ENCODE measurements around the gene VASP. TPM values are rescaled to one million over a fixed set of nuclear protein-coding genes. Genes with fewer than 3 reads are reported as not detected.

VASP gene
- total and polyA plus RNA-seq, 2 of the 13 experiments (the other 11 are each of a cell fraction or from before 2014, with no cell fraction given): 41.8 to 67.1 TPM

DNA sequence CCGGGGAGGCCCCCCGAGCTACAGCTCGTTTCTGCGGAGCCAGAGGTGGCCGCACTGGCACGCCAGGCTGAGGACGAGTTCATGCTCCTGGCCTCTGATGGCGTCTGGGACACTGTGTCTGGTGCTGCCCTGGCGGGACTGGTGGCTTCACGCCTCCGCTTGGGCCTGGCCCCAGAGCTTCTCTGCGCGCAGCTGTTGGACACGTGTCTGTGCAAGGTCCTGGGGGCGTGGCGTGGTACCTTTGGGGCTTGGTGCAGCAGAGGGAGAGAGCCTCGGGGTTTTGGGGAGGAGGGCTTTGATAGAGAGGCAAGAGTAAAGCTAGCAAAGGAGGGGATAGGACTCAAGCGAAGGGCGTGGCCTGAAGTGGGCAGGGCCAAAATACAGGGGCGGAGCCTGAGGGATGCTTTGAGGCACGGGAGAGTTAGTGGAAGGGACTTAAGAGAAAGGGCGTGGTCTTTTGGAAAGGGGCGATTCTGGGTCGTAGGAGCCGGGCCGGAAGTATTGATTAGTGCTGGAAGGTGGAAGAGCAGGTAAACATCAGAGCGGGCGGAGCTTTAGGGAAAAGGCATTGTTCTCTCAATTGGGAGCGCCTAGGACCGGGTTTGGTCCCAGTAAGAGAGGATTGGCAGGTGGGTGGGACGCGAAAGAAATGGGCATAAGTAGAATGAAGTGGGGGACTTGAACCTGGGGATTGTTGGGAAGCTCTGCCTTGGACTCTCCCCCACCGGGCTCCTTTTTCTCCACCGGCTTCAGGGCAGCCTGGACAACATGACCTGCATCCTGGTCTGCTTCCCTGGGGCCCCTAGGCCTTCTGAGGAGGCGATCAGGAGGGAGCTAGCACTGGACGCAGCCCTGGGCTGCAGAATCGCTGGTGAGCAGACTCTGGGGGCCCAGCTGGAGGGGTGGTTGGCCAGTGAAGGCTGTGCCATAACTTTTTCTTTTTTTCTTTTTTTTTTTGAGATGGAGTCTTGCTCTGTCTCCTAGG is 7.8 kb upstream of the VASP start (continued):
- TF ChIP-seq JUN (CRISPR knock-in tag; IDR thresholded peaks at IDR 0.05): no peak
- TF ChIP-seq, protein P1, sequence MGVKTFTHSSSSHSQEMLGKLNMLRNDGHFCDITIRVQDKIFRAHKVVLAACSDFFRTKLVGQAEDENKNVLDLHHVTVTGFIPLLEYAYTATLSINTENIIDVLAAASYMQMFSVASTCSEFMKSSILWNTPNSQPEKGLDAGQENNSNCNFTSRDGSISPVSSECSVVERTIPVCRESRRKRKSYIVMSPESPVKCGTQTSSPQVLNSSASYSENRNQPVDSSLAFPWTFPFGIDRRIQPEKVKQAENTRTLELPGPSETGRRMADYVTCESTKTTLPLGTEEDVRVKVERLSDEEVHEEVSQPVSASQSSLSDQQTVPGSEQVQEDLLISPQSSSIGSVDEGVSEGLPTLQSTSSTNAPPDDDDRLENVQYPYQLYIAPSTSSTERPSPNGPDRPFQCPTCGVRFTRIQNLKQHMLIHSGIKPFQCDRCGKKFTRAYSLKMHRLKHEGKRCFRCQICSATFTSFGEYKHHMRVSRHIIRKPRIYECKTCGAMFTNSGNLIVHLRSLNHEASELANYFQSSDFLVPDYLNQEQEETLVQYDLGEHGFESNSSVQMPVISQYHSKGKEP (CRISPR knock-in tag; IDR thresholded peaks at IDR 0.05): no peak
- TF ChIP-seq ZNF101 (CRISPR knock-in tag; IDR thresholded peaks at IDR 0.05; ENCODE audit: borderline replicate concordance, low read depth): no peak
- 0 out of 2 replicates have a peak, but pooled peaks have one; percentile 18 for TF ChIP-seq ZNF264 (CRISPR knock-in tag; IDR thresholded peaks at IDR 0.05)
- no peak for TF ChIP-seq WIZ (CRISPR knock-in tag; IDR thresholded peaks at IDR 0.05)
- peak; percentile 36; the same call in 1 of the 2 replicates for TF ChIP-seq ZFY (CRISPR knock-in tag; IDR thresholded peaks at IDR 0.05)
- no peak for TF ChIP-seq ZNF883 (CRISPR knock-in tag; IDR thresholded peaks at IDR 0.05; ENCODE audit: not compliant biosample characterization)
- TF ChIP-seq ZNF670 (CRISPR knock-in tag; IDR thresholded peaks at IDR 0.05; ENCODE audit: borderline replicate concordance): no peak
- TF ChIP-seq, protein P2, sequence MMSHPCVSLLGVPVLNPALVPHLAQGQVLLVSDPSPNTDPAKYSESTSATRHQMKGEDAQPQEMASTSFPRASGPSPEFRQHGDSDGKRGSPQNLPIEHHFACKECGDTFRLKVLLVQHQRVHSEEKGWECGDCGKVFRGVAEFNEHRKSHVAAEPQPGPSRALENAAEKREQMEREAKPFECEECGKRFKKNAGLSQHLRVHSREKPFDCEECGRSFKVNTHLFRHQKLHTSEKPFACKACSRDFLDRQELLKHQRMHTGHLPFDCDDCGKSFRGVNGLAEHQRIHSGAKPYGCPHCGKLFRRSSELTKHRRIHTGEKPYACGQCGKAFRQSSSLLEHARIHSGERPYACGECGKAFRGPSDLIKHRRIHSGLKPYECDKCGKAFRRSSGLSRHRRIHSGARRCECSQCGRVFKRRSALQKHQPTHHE (CRISPR knock-in tag; IDR thresholded peaks at IDR 0.05; ENCODE audit: borderline replicate concordance): no peak
- no peak for TF ChIP-seq ZNF564 (CRISPR knock-in tag; IDR thresholded peaks at IDR 0.05)
- 0 out of 2 replicates have a peak, but pooled peaks have one; percentile 18 for TF ChIP-seq GABPB1 (CRISPR knock-in tag; IDR thresholded peaks at IDR 0.05)
- TF ChIP-seq, protein P3, sequence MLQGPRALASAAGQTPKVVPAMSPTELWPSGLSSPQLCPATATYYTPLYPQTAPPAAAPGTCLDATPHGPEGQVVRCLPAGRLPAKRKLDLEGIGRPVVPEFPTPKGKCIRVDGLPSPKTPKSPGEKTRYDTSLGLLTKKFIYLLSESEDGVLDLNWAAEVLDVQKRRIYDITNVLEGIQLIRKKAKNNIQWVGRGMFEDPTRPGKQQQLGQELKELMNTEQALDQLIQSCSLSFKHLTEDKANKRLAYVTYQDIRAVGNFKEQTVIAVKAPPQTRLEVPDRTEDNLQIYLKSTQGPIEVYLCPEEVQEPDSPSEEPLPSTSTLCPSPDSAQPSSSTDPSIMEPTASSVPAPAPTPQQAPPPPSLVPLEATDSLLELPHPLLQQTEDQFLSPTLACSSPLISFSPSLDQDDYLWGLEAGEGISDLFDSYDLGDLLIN (CRISPR knock-in tag; IDR thresholded peaks at IDR 0.05; ENCODE audit: borderline replicate concordance): no peak
- no peak for TF ChIP-seq ZNF180 (CRISPR knock-in tag; IDR thresholded peaks at IDR 0.05; ENCODE audit: borderline replicate concordance, low read depth)
- TF ChIP-seq NFRKB (IDR thresholded peaks at IDR 0.05): no peak
- TF ChIP-seq SMAD9 (CRISPR knock-in tag; IDR thresholded peaks at IDR 0.05): no peak
- TF ChIP-seq NR2C2 (CRISPR knock-in tag; IDR thresholded peaks at IDR 0.05; ENCODE audit: borderline replicate concordance): no peak
- no peak for TF ChIP-seq AGO1 (IDR thresholded peaks at IDR 0.05; ENCODE audit: low read depth, low read length, poor library complexity, severe bottlenecking)
- TF ChIP-seq GATAD1 (CRISPR knock-in tag; IDR thresholded peaks at IDR 0.05): no peak
- TF ChIP-seq, protein P4, sequence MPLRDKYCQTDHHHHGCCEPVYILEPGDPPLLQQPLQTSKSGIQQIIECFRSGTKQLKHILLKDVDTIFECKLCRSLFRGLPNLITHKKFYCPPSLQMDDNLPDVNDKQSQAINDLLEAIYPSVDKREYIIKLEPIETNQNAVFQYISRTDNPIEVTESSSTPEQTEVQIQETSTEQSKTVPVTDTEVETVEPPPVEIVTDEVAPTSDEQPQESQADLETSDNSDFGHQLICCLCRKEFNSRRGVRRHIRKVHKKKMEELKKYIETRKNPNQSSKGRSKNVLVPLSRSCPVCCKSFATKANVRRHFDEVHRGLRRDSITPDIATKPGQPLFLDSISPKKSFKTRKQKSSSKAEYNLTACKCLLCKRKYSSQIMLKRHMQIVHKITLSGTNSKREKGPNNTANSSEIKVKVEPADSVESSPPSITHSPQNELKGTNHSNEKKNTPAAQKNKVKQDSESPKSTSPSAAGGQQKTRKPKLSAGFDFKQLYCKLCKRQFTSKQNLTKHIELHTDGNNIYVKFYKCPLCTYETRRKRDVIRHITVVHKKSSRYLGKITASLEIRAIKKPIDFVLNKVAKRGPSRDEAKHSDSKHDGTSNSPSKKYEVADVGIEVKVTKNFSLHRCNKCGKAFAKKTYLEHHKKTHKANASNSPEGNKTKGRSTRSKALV (CRISPR knock-in tag; IDR thresholded peaks at IDR 0.05): no peak
- TF ChIP-seq HNRNPUL1 (IDR thresholded peaks at IDR 0.05; ENCODE audit: low read depth, low read length): no peak
- TF ChIP-seq SRSF9 (IDR thresholded peaks at IDR 0.05; ENCODE audit: borderline replicate concordance, insufficient read depth, low read depth, low read length, poor library complexity, severe bottlenecking): no peak
- TF ChIP-seq HOXA3 (CRISPR knock-in tag; IDR thresholded peaks at IDR 0.05): 0 out of 2 replicates have a peak, but pooled peaks have one; percentile 12
